Measurements from ENCODE around the gene ATP8B3.
A peak's percentile ranks its signal among the peaks of the same experiment; 100 is the strongest.
"Not testable (repeated sequence)": the region's sequence is repeated elsewhere in the genome, so short reads cannot be mapped to it uniquely, and the experiment has no call there.

The ATP8B3 gene

GRCh38 chr19:1768248-1768647 lies 43.8 kb downstream of the ATP8B3 start:
- DNase-seq: no peak

GRCh38 chr19:1767464-1767933 lies 44.6 kb downstream of the ATP8B3 start:
- DNase-seq: peak; percentile 48

GRCh38 chr19:1766800-1767352 lies 45.2 kb downstream of the ATP8B3 start:
- no peak for DNase-seq

- no peak for DNase-seq
Measured at GRCh38 chr19:1765904-1766799, 45.9 kb downstream of the ATP8B3 start.

- no peak for DNase-seq
Measured at GRCh38 chr19:1765232-1765903, 46.7 kb downstream of the ATP8B3 start.

GRCh38 chr19:1764729-1765128 lies 47.3 kb downstream of the ATP8B3 start:
- DNase-seq: no peak

- no peak for DNase-seq
Measured at GRCh38 chr19:1763648-1764639, 48.1 kb downstream of the ATP8B3 start.

- DNase-seq: no peak
Measured at GRCh38 chr19:1762243-1763117, 49.6 kb downstream of the ATP8B3 start.

GRCh38 chr19:1761528-1762242 lies 50.4 kb downstream of the ATP8B3 start:
- no peak for DNase-seq

GRCh38 chr19:1760786-1761527 lies 51.1 kb downstream of the ATP8B3 start:
- not testable (repeated sequence) for DNase-seq

GRCh38 chr19:1760020-1760419 lies 52.1 kb downstream of the ATP8B3 start:
- no peak for DNase-seq

- no peak for DNase-seq
Measured at GRCh38 chr19:1758959-1759903, 52.8 kb downstream of the ATP8B3 start.

GRCh38 chr19:1758231-1758577 lies 53.9 kb downstream of the ATP8B3 start:
- DNase-seq: no peak

GRCh38 chr19:1757468-1758230 lies 54.4 kb downstream of the ATP8B3 start:
- no peak for DNase-seq

GRCh38 chr19:1756705-1757465 lies 55.2 kb downstream of the ATP8B3 start:
- no peak for DNase-seq

- DNase-seq: no peak
Measured at GRCh38 chr19:1756264-1756663, 55.8 kb downstream of the ATP8B3 start.

- no peak for DNase-seq
Measured at GRCh38 chr19:1755467-1756171, 56.5 kb downstream of the ATP8B3 start.

Measured in activated CD4-positive, alpha-beta T cell treated with anti-CD3 and anti-CD28 coated beads, Interleukin-2, amount 50 U/mL, for 16 hours (primary cell).